ENCODE data around the gene DNAL1. TPM values are rescaled to one million over a fixed set of nuclear protein-coding genes. Genes with fewer than 3 reads are reported as not detected.

The DNAL1 gene
- total RNA-seq, 1 donor from 2014 or later, result 2.6 TPM

DNA sequence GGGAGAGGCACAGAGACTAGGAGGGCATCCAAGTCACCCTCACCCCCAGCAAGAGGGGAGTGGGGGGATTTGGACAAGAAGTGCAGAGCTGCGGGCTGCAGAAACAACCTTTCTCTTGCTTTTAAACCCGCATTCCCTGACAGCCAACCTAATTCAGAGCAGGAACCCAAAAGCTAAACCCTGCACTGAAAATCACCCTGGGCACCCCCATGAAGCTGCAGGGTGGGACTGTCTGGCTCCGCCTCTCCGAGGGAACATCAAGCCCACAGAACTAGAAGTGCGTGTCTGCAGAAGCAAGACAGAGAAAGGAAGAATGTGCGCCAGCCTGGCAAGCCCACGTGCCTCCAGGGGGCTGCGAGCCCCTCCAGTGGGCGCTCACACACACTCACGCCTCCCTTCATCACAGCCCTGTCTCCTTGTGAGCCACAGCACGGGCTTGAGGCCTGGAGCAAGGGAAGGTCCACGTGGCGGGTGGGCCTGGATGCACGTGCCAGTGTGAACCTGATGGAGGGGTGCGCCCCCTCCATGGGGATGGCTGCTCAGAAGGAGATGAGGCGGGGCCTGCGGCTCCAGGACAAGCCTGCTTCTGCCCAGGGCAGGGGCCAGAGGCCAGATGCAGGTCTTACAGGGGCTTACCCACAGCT is 97.2 kb downstream of the DNAL1 start:
- TF ChIP-seq, protein P1, sequence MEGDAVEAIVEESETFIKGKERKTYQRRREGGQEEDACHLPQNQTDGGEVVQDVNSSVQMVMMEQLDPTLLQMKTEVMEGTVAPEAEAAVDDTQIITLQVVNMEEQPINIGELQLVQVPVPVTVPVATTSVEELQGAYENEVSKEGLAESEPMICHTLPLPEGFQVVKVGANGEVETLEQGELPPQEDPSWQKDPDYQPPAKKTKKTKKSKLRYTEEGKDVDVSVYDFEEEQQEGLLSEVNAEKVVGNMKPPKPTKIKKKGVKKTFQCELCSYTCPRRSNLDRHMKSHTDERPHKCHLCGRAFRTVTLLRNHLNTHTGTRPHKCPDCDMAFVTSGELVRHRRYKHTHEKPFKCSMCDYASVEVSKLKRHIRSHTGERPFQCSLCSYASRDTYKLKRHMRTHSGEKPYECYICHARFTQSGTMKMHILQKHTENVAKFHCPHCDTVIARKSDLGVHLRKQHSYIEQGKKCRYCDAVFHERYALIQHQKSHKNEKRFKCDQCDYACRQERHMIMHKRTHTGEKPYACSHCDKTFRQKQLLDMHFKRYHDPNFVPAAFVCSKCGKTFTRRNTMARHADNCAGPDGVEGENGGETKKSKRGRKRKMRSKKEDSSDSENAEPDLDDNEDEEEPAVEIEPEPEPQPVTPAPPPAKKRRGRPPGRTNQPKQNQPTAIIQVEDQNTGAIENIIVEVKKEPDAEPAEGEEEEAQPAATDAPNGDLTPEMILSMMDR (conservative IDR thresholded peaks at IDR 0.05; ENCODE audit: low read depth, low read length), result peak; percentile 2
- no peak for DNase-seq (ENCODE audit: low read depth)
- peak overlapping the region; percentile 37 for H3K4me3 ChIP-seq (ENCODE audit: low read depth, low read length)

DNA sequence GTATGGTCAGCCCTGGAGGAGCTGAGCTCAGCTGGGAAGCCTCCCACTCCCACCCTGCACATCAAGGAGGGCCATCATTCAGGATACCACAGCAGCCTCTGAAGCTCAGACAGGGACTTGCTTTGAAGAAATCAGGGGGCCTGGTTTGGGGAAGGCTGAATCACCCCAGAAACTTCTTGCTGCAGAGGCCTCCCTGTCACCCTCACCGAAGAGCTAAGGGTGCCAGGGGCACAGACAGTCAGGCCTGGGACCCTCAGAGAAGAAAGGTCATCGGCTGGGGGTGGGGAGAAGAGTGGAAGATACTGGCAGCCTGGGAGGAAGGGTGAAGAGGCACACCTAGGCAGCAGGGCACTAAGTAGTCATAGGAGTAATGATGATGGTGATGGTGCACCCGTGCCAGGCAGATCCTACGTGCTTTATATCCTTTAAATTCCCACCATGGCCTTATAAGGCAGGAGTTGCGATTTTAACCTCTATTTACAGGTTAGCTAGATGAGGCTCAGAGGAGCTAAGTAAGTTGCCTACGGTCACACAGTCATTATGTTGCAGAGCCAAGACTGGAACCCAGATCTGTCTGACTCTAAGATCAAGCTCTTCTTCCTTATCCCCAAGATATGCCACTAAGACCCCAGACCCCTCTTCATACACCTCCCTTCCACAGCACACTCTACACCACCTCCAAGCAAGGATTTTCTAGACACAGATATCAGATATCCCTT is 97.9 kb downstream of the DNAL1 start:
- TF ChIP-seq, protein P1 (conservative IDR thresholded peaks at IDR 0.05; ENCODE audit: low read depth, low read length), result no peak
- DNase-seq (ENCODE audit: low read depth), result no peak
- no peak overlapping the region for H3K4me3 ChIP-seq (ENCODE audit: low read depth, low read length)

DNA sequence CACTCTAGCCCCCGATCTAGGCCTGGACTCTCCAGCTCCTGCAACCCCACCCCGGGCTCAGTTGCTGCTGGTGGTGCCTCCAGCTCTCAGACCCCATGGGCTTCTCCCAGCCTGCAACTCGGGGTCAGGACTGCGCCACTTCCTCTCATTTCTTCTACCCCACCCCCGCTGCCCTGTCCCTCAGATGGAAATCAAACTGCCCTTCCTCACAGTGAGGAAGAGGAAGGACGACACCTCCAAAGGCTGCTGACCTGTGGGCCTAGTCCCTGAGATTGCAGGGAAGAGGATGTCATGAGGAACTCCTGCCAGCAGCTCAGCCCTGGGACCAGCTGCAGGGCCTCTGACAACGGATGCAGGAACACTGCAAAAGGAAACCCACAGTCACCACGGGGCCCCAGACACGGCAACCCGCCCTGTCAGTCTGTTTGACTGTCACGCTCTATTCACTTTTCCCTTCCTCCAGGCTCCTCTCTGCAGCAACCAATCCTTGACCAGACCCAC is 98.7 kb downstream of the DNAL1 start:
- TF ChIP-seq, protein P1 (conservative IDR thresholded peaks at IDR 0.05; ENCODE audit: low read depth, low read length), result no peak
- no peak overlapping the region for H3K4me3 ChIP-seq (ENCODE audit: low read depth, low read length)
- DNase-seq (ENCODE audit: low read depth), result no peak

DNA sequence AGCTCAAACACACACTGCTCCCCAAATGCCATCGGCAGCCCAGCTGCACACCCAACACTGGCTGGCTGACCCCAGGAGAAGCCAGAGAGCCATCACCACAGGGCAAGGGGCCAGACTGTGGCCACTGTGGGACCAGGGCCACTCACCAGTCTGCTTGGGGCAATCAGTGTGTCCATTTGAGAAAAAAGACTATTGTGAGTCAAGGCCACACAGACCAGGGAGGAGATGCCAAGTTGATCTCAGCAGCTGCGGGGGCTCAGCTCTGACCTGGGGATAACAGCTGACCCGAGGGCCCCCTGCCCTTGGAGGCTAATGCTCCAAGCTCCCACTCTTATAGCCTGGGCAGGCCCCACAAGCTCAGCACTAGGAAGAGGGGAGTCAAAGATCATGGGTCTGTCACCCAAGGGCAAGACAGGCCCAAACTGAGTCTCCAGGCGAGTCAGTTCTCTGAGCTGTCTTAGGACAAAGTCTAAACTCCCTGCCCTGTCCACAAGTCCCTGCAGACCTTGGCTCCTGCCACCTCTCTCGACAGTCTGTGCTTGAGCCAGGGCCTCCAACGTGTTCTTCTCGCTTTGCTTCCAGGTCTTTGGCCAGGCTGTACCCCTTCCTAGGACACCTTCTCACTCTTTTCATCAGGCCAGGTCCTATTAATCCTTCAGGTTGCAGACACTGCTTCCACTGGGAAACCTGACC is 99.5 kb downstream of the DNAL1 start:
- no peak for DNase-seq (ENCODE audit: low read depth)
- H3K4me3 ChIP-seq (ENCODE audit: low read depth, low read length), result no peak overlapping the region

DNA sequence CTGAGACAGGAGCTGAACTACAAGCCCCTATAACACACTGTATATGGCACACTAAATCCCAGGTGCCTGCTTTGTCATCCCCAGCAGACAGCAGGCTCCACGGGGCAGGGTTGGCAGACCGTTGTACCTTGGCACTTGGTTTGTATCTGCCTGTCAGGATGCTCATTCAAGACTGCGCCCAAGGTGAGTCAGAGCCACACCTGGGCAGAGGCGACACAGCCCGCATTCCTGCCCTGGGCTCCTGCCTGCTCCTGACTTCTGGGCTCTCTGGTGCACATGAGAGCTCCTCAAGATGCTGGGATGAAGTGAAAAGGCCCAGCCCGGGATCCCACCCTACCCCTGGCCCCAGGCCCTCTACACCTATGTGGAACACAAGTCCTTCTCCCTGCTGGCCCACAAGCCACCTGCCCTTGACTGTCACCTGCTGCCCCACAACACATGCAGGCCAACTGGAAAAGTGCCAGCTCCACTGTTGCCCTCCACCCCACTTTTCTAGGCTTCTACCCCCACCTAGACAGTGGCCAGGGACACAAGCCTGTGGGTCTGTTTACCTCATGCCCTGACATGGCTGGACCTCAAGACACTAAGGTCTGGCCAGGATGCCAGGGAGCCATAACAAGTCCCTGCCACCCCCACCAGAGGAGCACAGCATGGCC is 100.2 kb downstream of the DNAL1 start:
- no peak overlapping the region for H3K4me3 ChIP-seq (ENCODE audit: low read depth, low read length)
- TF ChIP-seq, protein P1 (conservative IDR thresholded peaks at IDR 0.05; ENCODE audit: low read depth, low read length), result no peak

More for the DNA sequence above, 99.5 kb downstream of the DNAL1 start:
- TF ChIP-seq, protein P1 (conservative IDR thresholded peaks at IDR 0.05; ENCODE audit: low read depth, low read length), result no peak

DNA sequence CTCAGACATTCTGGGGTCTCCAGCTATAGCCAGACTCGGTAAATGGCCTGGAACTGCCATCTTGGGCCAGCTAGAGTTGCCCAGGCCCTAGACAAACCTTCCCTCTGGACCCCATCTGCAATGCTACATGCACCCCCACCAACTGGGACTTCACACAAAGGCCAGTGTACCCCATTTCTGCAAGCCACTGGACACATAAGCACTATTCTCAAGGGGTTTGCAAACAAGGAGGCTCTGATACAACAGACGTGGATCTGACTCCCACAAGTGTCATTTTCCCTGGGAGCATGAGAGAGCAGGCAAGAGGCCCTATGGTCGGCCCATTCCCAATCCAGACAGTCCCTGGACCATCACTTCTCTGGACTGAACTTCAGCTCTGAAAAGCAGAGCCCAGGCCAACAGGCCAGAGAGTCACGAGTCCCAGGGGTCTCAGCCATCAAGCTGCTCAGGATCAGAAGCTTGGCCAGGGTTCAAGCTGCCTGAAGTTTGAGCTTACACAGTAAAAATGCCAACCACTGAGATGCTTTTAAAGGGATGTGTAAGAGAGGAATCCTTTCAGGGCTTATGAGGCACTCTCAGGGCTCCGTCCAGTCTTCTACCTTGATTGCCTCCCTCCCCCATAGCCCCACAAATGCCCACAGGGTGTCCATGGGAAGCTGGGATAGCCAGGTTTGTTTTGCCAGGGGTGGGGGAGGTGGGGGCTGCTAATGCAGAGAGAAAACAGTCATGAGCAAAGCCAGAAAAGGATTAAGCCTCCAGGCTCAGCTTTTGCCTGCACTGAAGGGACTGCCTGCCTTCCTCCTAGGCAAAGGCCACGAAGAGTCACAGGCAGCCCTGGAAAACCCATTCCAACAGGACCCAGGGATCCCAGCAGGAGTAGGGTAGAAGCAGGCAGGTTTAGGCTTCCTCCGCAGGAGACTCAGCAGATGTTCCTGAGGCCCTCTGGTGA is 101.1 kb downstream of the DNAL1 start:
- no peak for DNase-seq (ENCODE audit: low read depth)
- TF ChIP-seq, protein P1 (conservative IDR thresholded peaks at IDR 0.05; ENCODE audit: low read depth, low read length), result no peak
- H3K4me3 ChIP-seq (ENCODE audit: low read depth, low read length), result no peak overlapping the region

More for the DNA sequence above, 100.2 kb downstream of the DNAL1 start:
- DNase-seq (ENCODE audit: low read depth), result no peak
